ENCODE measurements around the gene RTP5.

RTP5 gene

DNA sequence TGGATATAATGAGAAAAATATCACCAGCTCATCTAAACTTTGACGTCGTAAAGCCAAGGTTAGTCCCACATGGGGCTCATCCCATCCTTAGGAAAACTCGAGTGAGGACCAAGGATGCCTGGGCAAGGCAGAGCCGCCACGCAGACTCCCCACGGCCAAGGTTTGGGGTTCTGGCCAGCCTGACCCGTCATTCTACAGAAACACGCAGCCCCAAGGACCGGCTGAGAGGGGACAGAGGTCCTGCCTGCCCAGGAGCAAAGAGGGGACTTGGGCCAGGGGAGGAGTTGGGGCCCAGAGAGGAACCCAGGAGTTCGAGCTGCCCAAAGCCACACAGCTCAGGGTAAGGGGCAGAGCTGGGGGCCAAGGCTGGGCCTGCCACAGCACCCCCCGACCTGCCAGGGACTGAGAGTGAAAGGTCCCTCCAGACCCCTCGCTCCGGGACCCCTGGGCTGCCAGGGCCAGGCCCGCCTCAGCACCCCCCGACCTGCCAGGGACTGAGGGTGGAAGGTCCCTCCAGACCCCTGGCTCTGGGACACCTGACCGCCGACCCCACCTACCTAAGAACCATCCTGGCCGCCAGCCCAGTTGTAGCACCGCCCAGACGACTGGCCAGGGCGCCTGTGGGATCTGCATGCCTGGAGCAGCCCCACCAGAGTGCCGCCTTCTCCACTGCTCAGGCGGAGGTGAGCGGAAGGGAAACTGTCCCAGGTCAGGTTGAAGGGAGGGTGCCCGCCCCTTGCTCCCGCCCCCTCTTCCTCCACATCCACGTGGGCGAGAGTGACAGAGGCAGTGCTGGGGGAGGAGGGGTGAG lies 11.1 kb upstream of the RTP5 start, which contains the start of gene PDCD1:
Gene PDCD1 (minus strand): TSS at position 689 of the 811 bp plus-strand sequence. CDS start 56 bp downstream, at position 633.
- DNase-seq: no peak

DNA sequence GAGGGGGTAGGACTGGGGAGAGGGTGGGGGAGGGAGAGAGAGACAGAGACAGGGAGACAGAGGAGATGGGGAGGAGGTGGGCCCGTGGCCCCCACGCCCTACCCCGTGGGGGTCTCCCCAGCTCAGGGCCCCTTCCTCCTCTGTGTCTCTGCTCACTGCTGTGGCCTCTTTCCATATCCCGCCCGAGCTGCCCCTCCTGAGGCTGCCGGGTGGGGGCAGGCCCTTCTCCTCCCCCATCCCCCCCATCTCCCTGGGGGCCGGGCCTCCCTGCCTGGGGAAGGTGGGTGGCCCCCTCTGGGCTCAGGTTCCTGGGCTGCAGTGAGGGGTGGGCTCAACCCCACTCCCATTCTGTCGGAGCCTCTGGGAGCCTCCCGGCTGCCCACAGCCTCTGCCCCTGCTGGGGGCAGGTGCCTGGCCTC lies 10.5 kb upstream of the RTP5 start:
- DNase-seq: no peak

GRCh38 chr2:241859436-241860183 lies 9.9 kb upstream of the RTP5 start:
- DNase-seq: no peak

DNA sequence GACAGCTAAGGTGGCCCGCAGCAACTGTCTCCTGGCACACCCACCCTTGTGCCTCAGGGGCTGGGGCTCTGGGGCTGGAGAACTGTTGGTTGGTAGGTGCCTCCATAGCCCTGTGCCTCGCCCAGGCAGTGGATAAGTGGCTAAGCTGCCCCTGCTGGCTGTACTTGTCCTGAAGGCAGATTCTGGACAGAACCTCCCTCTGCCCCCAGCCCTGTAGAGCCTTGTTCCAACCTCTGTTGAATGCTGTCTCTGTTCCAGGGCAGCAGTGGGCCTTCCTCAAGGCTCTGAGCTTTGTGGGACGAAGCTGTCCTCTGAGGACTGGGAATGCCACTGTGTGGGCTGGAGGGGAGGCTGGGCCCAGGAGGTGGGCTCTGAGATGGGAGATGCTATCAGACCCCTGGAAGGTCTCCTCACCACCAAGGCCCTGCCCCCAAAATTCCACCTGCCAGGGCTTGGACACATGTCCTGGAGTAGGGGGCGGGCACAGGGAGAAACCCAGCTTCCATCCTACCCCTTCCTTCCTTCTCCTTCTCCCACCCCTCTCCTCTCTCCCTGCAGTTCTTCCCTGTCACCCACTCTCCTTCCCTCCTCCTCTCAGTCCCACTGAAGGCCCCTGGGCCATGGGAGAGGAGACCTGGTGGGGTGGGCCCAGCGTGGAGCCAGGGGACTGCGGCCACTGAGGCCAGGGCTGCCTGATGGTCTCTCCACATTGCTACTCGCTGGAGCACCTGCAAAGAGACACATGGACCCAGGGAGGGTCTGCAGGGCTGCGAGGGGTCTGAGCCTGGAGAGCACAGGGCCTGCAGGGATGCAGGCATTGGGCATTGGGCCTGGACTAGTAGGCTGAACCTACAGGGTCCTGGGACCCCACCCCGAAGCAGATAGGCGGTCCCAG lies 9.1 kb upstream of the RTP5 start:
- no peak for DNase-seq

DNA sequence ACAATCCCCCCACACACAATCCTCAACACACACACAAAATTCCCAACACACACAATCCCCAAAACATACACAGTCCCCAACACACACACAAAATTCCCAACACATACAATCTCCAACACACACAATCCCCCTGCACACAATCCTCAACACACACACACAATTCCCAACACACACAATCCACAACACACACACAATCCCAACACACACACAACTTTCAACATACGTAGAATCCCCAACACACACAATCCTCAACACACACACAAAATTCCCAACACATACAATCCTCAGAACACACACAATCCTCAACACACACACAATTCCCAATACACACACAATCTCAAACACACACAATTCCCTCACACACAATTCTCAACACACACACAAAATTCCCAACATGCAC lies 8.3 kb upstream of the RTP5 start:
- no peak for DNase-seq

DNA sequence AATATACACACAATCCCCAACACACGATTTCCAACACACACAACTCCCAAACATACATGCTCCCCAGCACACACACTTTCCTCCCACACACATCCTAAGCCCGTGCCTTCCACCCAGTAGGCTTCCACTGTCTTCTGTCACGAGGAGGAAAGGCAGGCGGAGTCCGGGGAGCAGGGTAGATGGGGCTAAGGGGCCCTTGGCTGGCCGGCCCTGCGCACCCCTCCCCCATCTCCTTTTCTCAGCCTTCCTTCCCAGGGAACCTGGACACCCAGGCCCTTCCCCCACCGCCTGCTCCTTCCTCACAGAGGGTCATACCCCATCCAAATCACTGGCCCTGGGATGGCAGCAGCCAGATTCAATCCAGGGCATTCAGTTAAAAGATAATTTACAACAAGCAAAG lies 7.4 kb upstream of the RTP5 start:
- no peak for DNase-seq

DNA sequence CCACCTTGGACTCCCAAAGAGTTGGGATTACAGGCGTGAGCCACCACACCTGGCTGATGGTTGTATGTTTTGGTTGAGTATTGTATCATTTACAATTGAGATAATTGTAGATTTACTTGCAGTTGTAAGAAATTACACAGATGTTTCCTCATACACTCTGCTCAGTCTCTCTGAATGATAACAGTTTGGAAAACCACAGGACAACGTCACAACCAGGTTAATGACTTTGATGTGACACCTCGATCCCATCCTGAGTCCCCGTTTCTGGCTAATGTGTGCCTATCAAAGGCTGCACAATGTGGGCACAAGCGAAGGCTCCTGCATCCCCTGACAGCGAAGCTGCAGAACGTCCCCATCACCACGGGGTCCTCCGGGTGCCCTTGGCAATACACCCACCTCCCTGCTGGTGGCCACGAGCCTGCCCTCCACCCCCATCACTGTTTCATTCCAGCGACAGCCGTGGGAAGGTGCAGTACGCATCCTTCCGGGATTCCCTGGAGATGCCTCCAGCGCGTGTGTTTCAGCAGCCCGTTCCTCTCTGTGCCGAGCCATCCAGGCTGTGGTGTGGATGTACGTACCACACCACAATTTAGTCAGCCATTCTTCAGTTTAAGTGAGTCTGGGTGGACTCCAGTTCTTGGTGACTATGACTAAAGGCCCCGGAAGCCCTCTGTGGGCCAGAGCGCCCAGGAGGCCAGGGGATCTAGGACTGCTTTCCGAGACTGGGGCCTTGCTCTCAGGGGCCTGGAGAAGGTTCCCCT lies 6.6 kb upstream of the RTP5 start:
- no peak for DNase-seq

DNA sequence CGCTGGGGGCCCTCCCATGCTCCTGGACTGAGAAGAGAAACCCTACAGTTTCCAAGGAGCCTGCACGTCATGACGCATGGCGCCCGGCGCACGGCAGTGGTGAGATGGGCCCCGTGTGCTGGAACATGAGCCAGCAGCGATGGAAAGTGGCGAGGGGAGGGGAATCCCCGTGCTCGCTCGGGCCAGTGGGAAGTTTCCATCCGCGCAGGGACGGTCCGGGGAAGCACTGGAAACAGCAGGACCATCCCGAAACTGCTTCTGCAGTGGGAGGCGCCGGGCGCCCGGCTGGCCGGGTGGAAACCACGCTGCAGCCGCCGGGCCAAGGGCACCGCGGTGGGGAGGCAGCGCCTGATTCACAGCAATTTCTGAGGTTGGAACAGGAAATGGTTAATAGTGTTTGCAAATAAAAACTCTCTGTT lies 6.0 kb upstream of the RTP5 start:
- DNase-seq: peak; percentile 14

DNA sequence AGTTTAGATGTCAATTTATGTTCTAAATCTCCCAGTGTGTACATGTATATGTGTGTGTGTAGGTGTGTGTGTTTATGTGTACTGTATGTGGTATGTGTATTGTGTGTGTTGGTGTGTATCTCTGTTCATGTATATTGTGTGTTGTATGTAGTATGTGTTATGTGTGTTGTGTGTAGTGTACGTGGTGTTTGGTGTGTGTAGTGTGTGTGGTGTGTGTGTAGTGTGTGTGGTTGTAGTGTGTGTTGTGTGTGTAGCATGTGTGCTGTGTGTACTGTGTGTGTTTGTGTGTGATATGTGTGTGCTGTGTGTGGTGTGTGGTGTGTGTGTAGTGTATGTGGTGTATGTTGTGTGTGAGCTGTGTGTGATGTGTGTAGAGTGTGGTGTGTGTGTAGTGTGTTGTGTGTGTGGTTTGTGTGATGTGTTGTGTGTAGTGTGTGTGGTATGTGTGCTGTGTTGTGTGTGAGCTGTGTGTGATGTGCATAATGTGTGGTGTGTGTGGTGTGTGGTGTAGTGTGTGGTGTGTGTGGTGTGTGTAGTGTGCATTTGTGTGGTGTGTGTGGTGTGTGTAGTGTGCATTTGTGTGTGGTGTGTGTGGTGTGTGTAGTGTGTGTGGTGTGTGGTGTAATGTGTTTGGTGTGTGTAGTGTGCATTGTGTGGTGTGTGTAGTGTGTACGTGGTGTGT lies 5.2 kb upstream of the RTP5 start:
- no peak for DNase-seq

GRCh38 chr2:241864850-241865213 lies 4.7 kb upstream of the RTP5 start:
- DNase-seq: no peak

GRCh38 chr2:241865416-241865956 lies 4.0 kb upstream of the RTP5 start:
- no peak for DNase-seq

- no peak for DNase-seq
Observed at GRCh38 chr2:241865957-241866789, 3.4 kb upstream of the RTP5 start.

DNA sequence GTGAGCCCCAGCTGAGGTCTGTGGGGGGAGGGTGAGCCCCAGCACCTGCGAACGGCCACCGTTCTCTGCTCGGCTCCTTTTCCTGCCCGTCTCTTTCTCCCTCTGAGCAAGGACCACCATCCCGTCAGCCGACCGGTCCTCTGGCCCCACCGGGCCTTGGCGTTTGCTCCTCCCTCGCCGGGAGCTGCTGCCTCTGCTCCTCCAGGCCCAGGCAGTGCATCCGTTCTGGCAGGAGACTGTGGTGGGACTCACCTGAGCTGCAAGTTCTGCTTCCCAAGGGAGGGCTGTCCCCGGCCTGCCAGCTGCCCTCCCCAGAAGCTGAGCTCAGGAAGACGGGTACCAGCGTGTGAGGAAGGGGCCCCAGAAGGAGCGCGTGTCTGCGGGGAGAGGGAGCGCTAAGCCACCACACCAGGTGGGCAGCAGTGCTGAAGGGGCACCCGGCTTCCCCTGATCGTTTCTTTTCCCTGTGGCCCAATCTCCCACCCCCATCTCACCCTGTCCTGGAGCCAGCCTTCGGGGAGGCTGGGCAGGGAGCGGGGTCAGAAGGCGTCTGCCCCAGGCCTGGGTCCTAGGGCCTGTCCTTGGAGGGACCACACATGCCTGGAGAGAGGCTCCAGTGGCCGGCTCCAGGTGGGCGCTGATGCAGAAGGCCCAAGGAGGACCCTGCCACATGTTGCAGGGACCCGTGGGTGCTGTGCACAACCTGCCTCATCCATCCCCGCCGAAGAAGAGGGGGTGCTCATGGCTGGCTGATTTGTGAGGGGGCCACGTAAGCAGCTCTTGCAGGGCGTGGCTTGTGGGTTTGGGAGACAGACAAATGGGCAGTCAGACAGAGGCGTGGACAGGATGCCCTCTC lies 2.5 kb upstream of the RTP5 start:
- no peak for DNase-seq

DNA sequence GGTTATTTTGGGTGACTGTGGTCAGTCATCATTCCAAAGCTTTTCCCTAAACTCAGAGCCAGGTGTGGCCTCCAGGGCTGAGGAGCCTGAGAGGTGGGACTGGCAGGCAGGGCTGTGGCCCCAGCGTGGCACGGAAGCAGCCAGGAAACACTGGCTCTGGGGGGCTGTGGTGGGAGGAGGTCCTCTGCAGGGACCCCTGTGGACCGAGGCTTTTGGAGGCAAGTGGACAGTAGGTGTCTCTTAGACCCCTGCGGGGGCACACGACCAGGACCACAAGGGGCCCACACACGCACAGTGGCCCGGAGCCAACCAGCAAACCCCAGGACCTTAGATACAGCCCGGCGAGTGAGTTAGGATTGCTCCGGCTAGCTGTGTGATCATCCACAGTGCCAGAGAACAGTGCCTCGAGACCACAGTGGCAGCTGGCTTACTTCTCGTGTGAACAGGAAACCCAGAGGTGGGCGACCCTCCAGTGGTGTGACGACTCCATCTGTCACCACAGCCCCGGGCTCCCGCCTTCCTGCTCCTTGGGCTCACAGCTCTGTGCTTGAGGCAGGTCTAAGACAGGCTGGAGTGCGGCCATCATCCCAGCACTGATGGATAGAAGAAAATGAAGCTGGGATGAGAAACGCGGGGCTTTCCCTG lies 1.6 kb upstream of the RTP5 start:
- no peak for DNase-seq

GRCh38 chr2:241868661-241869081 lies 858 bp upstream of the RTP5 start:
- no peak for DNase-seq

DNA sequence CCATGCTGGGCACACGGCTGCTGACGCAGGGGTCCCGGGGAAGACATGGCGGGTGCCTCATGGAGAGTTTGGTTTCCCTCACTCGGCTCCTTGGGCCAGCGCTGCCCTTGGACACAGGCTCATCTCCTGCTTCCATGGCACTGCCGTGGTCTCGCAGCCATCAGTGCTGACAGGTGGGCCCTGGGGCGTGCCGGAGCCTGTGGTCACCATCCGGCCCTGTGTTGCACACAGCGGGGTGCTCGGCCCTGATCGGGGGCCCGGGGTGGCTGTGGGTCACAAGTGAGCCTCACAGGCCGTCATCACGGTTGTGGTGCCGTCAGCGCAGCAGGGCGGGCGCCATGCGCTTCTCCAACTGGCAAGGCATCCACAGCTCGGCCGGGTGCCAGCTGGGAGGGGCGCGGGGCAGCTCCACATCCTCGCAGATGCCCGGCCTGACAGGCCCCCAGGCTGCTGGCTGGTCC lies 582 bp downstream of the RTP5 start:
- no peak for DNase-seq

GRCh38 chr2:241870611-241871537 lies 1.3 kb downstream of the RTP5 start:
- no peak for DNase-seq

Data from GOT3 (cell line).